Stimulated activated CD4-positive, alpha-beta T cell treated with anti-CD3 and anti-CD28 coated beads, Interleukin-2, amount 100 ng/mL, for 24 hours (primary cell): Measurements from ENCODE around the gene NEIL1.
A peak's percentile ranks its signal among the peaks of the same experiment; 100 is the strongest.
"Not testable (repeated sequence)": the region's sequence is repeated elsewhere in the genome, so short reads cannot be mapped to it uniquely, and the experiment has no call there.

Experiments
- DNase-seq, 2 donors: peaks; one replicate each; pipeline ENCODE4 v3.0.0-alpha.2; 2020

NEIL1 gene

DNA sequence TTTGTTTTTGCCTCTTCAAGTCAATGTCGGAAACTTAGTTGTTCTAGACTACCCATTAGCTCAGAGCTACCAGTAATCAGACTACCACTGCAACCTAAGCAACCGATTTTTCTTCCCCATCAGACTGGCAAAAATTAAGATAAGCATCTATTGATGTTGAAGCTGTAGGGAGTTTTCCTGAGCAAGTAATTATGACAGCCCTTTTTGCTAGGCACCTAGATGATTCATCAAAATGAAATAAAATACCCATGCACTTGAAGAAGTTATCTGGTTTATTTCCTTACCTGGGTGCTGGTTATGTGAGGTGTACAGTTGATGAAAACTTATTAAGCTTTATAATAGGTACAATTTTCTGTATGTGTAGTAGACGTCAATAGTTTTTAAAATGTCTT, 11.5 kb upstream of the NEIL1 start:
- DNase-seq = no peak

DNA sequence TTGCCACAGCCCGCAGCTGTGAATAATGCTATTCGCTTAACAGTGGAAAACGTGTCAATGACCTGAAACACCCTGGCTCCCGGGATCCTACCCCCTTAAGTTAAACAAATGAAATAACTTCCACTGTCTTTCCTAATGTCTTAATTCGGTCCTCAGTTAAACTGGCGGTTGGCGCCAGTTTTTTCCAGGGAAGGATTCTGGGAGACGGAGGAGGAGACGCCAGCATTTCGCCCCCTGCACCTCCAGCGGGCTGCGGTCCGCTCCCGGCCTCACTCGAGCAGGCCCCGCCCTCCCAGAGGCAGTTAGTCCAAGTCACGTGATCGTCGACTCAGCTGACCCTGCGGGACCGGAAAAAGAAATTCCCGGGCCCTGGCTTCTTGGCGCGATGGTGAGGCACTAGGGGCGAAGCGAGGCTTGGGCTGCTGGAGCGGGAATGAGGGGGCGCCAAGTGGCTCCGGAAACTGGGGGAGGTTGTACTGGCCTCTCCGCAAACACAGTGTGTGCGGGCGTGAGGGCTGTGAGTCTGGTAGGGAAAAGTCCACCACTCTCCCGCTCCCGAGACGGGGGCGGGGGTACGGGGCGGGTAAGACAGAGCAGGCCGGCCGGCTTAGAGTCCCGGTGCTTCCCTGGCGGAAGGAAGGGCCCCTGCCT, 11.0 kb upstream of the NEIL1 start, which contains the start of gene COMMD4:
Gene COMMD4, plus strand, starts transcription at position 359 of the 651 bp plus-strand sequence. Its CDS starts 27 bp downstream, at position 386.
- DNase-seq = peak; percentile 88 to 90

DNA sequence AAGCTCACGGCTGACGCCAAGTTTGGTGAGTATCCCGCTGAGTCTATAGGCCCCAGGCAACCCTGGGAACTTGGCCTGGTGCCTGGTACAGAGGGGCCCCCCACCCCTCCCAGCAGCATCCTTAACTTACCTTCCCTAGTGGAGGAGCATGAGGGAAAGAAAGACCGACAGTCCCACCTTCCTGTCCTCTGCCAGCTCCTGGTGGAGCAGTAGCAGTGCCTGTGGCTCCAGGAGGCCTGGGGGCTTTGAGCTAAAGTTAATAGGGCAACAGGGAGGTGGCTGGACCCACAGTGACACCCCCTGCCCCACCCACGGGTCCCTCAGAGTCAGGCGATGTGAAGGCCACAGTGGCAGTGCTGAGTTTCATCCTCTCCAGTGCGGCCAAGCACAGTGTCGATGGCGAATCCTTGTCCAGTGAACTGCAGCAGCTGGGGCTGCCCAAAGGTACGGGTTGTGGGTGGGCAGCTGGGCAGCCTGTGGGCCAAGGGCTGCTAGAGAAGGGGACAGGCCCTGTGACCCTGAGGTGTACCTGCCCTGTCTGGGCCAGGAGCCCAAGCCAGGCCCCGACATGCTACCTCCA, 8.1 kb upstream of the NEIL1 start:
- no peak for DNase-seq

DNA sequence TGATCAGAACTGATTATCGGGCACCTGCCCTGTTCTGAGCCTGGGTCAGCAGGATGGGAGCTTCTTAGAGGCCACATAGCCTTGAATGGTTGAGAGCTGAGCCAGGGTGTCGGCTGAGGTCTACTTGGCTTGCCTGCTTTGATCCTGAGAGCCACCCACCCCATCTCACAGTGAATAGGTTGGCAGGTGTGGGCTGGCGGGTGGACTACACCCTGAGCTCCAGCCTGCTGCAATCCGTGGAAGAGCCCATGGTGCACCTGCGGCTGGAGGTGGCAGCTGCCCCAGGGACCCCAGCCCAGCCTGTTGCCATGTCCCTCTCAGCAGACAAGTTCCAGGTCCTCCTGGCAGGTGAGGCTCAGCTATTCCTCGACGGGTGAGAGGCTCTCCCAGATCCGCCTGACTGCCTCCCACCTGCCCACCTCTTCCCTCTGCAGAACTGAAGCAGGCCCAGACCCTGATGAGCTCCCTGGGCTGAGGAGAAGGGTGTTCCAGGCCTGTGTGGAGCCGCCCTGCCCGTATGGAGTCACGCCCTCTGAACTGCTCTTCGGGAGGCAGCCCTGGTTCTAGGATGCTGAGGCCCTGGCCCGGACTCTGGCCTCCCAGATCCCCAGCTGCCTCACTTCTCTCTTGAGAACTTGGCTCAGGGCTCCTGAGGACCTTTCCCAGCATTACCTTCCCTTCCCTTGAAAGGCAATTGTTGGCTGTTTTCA, 7.2 kb upstream of the NEIL1 start:
- no peak for DNase-seq

DNA sequence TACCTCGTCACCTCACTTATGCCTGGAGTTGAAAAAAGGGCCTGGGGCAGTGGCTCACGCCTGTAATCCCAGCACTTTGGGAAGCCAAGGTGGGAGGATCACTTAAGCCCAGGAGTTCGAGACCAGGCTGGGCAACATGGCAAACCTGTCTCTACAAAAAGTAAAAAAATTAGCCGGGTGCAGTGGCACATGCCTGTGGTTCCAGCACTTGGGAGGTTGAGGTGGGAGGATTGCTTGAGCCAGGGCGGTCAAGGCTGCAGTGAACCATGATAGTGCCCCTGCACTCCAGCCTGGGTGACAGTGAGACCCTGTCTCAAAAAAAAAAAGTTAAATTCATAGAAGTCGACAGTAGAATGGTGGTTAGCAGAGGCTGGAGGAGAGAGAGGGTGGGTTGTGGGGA, 4.6 kb upstream of the NEIL1 start:
- no peak for DNase-seq

DNA sequence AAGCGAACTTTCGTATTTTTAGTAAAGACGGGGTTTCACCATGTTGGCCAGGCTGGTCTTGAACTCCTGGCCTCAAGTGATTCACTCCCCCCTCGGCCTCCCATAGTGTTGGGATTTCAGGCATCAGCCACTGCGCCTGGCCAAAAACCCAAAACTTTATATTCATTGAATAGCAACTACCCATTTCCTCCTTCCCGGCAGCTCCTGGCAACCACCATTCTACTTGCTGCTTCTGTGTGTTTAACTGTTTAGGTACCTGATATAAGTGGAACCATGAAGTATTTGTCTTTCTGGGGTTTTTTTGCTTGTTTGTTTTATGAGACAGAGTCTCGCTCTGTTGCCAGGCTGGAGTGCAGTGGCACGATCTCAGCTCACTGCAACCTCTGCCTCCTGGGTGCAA, 2.9 kb upstream of the NEIL1 start:
- DNase-seq = not testable (repeated sequence)

DNA sequence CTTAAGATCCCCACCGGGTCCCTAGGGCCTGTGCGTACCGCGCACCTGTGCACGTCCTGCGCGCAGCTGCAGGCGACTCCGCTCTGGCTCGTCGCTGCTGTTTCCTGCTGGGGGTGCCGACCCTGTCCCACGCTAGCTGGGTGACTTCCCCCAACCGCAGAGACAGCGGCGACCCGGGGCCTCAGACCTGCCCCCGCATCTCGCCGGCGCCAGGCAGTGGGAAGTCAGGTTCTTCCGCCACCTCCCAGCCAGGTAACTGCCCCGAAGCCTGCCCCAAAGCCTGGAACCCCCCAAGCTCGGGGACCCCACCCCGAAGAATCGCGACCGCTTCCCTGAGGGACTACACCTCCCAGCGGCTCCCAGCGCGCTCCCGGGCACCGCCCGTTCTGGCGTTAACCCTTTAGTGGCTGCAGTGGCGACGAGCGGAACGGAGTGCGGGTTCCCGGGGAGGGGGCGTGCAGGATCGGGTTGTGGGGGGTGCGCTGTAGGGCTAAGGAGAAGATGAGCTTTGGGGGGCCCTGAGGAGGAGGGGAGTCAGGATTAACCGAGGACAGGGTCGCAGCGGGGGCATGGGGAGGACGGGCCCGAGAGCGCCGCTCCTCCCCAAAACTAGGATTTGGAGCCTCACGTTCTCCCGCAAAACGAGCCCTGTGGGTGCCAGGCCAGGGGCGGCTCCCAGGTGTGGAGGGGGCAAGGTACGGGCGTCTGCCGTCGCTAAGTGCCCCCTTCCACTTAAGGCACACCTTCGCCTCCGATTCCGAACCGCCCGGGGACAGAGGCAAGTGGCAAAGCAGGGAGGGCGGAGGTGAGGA, 589 bp downstream of the NEIL1 start:
- peak; percentile 51 to 58 for DNase-seq

DNA sequence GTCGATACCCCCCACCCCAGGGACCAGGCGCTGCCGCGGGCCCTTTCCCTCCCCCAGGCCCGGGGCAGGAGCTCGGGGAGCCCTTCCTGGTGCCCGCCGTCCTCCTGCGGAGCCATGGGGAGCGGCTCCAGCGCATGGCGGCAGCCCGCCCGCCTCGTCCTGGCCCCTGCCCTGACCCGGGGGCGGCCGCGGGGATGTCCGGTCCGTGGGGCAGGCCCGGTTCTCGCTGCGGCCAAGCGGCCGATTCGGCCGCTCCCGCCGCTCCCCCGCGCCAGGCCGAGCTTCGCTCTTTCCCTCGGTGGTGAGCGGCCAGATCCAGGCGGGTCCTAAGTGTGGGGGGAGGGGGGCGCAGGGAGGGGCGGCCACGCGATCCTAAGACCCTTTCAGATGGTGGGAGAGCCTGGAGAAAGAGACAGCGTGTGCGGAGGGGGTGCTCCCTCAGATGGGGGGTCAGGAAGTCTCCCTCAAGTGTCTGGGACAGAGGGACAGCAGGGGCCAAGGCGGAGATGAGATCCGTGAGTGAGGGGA, 1.3 kb downstream of the NEIL1 start:
- no peak for DNase-seq

DNA sequence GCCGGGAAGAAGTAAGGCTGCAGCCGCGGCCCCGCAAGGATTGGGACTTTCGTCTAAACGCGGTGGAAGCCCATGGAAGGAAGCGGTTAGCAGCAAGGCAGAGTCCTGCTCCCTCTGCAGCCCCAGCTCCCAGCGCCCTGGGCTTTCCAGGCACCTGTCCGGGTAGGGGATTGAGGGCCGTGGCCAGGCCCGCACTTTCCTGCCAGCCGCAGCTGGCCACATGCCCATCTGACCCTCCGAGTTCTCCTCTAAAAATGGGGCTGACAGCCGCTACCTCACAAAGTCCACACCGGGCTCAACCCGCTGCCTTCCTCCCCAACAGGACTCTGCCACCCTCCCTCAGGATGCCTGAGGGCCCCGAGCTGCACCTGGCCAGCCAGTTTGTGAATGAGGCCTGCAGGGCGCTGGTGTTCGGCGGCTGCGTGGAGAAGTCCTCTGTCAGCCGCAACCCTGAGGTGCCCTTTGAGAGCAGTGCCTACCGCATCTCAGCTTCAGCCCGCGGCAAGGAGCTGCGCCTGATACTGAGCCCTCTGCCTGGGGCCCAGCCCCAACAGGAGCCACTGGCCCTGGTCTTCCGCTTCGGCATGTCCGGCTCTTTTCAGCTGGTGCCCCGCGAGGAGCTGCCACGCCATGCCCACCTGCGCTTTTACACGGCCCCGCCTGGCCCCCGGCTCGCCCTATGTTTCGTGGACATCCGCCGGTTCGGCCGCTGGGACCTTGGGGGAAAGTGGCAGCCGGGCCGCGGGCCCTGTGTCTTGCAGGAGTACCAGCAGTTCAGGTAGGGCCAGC, 1.9 kb downstream of the NEIL1 start:
- no peak for DNase-seq

DNA sequence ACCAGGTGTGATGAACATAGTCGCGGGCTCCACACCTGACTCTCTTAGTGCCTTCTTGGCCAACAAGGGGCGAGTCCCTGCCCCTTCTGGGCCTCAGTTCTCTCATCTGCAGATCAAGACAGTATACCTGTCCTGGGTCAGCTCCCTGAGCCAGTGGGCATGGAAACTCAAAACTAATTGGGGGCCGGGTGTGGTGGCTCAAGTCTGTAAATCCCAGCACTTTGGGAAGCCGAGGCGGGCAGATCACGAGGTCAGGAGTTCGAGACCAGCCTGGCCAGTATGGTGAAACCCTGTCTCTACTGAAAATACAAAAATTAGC, 2.5 kb downstream of the NEIL1 start:
- not testable (repeated sequence) for DNase-seq

DNA sequence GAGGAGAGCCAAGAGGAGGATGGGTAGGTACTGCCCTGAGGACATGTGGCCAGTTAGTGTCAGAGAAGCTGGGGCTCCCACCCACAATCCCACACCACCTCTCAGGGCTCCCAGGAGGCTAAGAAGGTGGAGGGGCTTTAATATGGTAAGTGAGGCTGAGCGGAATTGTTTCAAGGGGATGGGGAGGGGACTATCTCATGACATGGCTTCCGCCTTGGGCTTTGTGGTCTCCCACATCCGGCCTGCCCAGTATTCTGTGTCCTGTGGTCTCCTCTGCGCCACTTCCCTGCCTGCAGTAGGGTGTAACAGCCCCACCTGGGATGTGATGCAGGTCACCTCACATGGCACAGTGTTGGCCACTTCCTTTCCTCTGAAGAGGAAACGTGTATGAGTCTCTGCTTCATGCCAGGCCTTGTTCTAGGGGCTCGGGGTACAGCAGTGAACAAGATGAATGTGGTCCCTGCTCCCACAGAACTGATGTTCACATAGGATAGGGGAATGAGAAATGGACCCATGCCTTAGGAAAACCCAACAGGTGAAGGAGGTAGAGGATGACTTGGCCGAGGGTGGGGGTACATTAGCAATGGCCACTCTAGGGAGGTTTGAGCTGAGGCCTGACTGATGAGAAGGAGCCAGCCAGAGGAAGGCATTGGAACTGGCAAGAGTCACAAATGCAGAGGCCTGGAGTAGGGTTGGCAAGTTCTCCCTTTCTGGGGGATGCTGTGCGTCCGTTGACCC, 3.2 kb downstream of the NEIL1 start:
- peak; percentile 59 to 74 for DNase-seq

DNA sequence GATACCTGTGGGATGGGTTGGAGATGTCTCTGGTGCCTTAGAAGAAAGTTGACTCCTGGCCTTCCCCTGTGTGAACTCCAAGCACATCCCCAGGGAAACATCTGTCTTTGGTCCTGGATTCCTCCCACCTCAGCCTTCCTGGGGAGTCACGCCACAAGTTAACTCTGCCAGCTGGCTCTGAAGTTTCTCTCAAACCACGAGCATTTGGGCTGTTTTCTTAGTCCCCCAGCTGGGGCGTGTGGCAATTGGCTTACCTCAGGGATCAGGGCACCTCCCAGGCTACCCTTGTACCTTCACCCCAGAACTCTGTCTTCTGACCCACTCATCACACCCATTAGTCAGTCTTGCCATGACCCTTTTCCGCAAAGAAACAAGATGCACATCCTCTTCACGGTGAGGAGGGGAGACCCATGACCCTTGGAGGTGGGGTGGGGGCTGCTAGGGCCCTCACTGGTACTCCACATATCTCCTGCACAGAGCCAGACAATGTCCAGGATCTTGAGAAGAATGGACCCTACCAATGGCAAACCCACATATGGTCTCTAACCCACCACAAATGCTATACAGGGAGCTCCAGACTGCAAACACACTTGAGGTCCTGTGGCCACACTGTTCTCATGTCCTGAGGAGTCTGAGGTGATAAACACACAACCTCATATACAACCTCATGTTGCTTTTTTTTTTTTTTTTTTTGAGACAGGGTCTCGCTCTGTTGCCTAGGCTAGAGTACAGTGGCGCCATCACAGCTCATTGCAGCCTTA, 3.9 kb downstream of the NEIL1 start:
- no peak for DNase-seq

DNA sequence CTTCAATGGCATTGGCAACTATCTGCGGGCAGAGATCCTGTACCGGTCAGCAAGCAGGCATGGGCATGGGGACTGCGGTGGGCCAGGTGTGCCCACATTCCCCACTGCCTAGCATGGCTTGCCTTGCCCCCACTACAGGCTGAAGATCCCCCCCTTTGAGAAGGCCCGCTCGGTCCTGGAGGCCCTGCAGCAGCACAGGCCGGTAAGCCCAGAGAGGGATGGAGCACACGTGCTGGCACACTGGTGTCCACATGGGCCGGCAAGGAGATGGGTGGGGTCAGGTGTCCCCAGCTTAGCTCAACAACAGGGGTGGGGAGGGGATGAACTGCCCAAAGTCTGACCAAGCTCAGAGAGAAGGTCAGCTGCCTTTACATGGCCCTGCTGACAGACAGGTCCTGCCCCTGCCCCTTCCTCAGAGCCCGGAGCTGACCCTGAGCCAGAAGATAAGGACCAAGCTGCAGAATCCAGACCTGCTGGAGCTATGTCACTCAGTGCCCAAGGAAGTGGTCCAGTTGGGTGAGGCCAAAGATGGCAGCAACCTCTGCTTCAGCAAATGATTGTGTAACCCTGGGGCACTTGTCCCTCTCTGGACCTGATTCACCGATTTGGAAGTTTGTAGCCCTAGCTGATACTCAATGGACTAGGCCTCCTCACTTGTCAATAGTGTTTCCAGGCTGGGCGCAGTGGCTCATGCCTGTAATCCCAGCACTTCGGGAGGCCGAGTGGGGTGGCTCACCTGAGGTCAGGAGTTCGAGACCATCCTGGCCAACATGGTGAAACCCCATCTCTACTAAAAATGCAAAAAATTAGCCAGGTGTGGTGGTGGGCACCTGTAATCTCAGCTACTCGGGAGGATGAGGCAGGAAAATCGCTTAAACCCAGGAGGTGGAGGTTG, 5.6 kb downstream of the NEIL1 start:
- DNase-seq = no peak

DNA sequence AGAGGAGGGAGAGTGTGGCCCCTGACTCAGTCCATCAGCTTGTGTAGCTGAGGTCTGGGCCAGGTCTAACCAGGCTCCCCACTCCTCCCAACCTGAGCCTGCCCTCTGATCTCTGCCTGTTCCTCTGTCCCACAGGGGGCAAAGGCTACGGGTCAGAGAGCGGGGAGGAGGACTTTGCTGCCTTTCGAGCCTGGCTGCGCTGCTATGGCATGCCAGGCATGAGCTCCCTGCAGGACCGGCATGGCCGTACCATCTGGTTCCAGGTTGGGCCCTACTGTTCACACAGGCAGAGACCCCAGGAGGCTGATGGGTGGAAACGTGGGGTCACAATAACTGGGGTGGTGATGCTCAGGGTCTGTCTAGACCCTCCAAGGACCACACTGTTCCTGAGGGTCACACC, 6.8 kb downstream of the NEIL1 start:
- no peak for DNase-seq

DNA sequence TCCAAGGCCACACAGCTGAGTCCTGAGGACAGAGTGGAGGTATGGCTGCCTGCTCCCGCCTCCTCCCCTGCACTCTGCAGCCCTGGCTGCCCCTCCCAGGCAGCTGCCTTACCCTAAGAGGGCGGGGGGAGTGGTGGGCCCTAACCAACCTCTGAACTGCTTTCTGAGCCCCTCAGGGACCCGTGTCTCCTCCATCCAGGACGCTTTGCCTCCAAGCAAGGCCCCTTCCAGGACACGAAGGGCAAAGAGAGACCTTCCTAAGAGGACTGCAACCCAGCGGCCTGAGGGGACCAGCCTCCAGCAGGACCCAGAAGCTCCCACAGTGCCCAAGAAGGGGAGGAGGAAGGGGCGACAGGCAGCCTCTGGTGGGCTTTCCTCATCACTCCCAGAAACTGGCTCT, 7.6 kb downstream of the NEIL1 start:
- no peak for DNase-seq

DNA sequence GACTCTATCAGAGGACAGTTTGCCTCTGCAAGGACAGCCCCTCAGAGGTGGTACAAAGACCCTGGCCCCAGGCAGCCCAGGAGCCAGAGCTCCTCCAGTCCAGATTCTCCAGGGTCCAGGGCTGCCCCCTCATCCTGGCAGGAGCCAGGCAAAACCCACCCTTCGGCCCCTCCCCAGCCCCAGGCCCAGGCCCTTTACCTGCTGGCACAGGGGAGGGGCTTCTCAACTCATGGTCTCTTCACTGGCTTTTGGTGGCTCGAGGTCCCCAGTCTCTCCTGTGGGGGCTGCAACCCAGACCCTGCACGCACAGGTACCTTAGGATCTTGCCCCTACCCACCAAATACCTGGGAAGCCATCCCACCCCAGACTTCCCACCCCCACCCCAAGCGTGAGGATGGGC, 8.5 kb downstream of the NEIL1 start:
- no peak for DNase-seq

DNA sequence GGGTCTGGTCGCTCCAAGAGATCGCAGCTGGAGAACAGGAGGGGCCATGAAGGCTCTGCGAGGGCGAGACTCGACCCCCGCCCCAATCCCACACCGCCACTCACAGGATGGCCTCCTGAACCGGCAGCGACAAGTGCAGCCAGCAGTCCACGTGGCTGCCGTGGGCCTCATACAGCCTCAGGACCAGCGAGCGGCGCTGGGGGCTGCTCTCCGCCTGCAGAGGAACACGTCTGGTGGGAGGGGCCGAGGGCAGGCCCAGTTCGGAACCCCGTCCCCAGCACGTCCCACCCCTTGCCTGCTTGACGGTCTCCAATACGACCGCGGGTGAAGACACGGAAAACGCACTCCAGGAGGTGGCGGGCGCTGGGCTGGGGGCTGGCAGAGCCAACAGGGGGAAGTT, 9.2 kb downstream of the NEIL1 start:
- no peak for DNase-seq

DNA sequence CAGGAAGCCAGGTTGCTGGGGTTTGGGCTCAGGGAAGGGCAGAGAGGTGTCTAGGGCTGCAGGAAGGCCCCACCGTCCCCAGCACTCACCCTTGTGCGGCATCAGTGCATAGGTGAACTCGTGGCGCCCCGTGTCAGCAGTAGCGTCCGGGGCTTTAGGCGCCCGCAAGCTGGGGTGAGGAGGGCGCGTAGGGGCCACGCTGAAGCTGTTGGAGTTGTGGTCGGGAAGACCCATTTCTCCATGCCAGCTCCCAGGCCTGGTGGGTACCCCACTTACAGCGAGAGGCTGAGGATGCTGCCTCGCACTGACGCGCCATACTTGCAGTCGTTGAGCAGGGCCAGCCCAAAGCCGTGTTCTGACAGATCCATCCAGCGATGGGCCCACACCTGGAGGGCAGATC, 9.7 kb downstream of the NEIL1 start:
- no peak for DNase-seq

DNA sequence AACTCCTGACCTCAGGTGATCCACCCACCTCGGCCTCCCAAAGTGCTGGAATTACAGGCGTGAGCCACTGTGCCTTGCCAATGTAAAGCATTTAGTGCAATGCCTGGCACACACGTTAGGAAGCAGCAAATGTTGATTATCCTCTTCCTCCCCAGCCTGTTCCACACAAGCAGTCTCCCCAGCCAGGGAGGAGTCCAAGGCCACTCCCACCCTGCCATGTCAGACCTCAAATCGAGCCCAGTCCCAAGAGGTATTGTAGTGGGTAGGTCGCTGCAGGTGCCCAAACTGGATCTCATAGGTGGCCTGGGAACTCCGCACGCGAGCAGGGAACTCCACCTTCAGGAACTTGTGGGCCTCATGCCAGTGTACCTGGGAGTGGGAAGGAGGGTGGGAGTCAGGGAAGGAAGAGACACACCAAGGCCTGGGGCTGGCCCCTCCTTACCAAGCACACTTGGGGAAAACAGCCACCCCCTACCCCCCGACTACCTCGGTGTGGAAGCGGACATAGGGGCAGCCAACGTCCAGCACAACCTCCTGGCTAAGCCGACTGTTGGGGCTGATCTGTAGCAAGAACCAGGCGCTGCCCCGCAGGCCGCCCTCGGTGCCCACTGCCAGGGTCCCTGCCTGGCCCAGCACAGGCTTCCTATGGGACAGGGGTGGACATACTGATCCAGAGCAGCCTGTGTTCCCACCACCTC, 11.3 kb downstream of the NEIL1 start:
- no peak for DNase-seq
